Inflammatory macrophage (primary cell): ENCODE measurements around the gene ARHGAP10.

Source experiments
- DNase-seq, 2 donors: peaks; one replicate each; pipeline ENCODE4 v3.0.0-alpha.2; 2020 to 2022

ARHGAP10 gene

GRCh38 chr4:147853706-147854105 lies 121.8 kb downstream of the ARHGAP10 start:
- no peak for DNase-seq

- DNase-seq: no peak
Measured at GRCh38 chr4:147854154-147854553, 122.3 kb downstream of the ARHGAP10 start.

- DNase-seq: peak; percentile 44 to 48
Measured at GRCh38 chr4:147855571-147856009, 123.7 kb downstream of the ARHGAP10 start.

GRCh38 chr4:147860960-147861359 lies 129.1 kb downstream of the ARHGAP10 start:
- DNase-seq: no peak

- DNase-seq: no peak
Measured at GRCh38 chr4:147862043-147862692, 130.3 kb downstream of the ARHGAP10 start.

GRCh38 chr4:147863111-147863747 lies 131.3 kb downstream of the ARHGAP10 start:
- no peak for DNase-seq

- DNase-seq: no peak
Measured at GRCh38 chr4:147863808-147864472, 132.1 kb downstream of the ARHGAP10 start.

- no peak for DNase-seq
Measured at GRCh38 chr4:147864607-147865006, 132.7 kb downstream of the ARHGAP10 start.

- DNase-seq: no peak
Measured at GRCh38 chr4:147865926-147866325, 134.0 kb downstream of the ARHGAP10 start.

GRCh38 chr4:147866532-147867271 lies 134.8 kb downstream of the ARHGAP10 start:
- peak; percentile 93 for DNase-seq

- DNase-seq: no peak
Measured at GRCh38 chr4:147874109-147874508, 142.2 kb downstream of the ARHGAP10 start.

- no peak for DNase-seq
Measured at GRCh38 chr4:147877308-147877771, 145.5 kb downstream of the ARHGAP10 start.

GRCh38 chr4:147879676-147880075 lies 147.8 kb downstream of the ARHGAP10 start:
- no peak for DNase-seq

GRCh38 chr4:147880511-147880910 lies 148.6 kb downstream of the ARHGAP10 start:
- DNase-seq: no peak

- no peak for DNase-seq
Measured at GRCh38 chr4:147884536-147884935, 152.6 kb downstream of the ARHGAP10 start.

GRCh38 chr4:147885216-147885615 lies 153.3 kb downstream of the ARHGAP10 start:
- peak in 1 of 2 donors; percentile 20 for DNase-seq

GRCh38 chr4:147891476-147892115 lies 159.7 kb downstream of the ARHGAP10 start:
- peak in 1 of 2 donors; percentile 28 for DNase-seq

- DNase-seq: no peak
Measured at GRCh38 chr4:147899512-147899911, 167.6 kb downstream of the ARHGAP10 start.

GRCh38 chr4:147901388-147901787 lies 169.5 kb downstream of the ARHGAP10 start:
- DNase-seq: no peak

- no peak for DNase-seq
Measured at GRCh38 chr4:147901916-147902315, 170.0 kb downstream of the ARHGAP10 start.

- no peak for DNase-seq
Measured at GRCh38 chr4:147909225-147909624, 177.3 kb downstream of the ARHGAP10 start.

- DNase-seq: no peak
Measured at GRCh38 chr4:147910315-147910714, 178.4 kb downstream of the ARHGAP10 start.
